CD4-positive, alpha-beta T cell treated with Interleukin-6 for 4 hours (primary cell): ENCODE results near the gene PTRHD1.
A peak's percentile ranks its signal among the peaks of the same experiment; 100 is the strongest.

Source experiments
- DNase-seq: peaks from one replicate; pipeline ENCODE4 v3.0.0-alpha.2; 2020; ENCODE audit warnings: mixed read lengths

PTRHD1 gene

GRCh38 chr2:24828238-24828996, 35.2 kb upstream of the PTRHD1 start:
- DNase-seq: no peak

GRCh38 chr2:24827321-24828237, 34.4 kb upstream of the PTRHD1 start:
- DNase-seq: peak; percentile 78

- no peak for DNase-seq
Measured at GRCh38 chr2:24826773-24827145, 33.6 kb upstream of the PTRHD1 start.

- DNase-seq: no peak
Measured at GRCh38 chr2:24825883-24826772, 32.9 kb upstream of the PTRHD1 start.

GRCh38 chr2:24824966-24825882, 32.0 kb upstream of the PTRHD1 start:
- peak; percentile 40 for DNase-seq

GRCh38 chr2:24824071-24824588, 30.9 kb upstream of the PTRHD1 start:
- no peak for DNase-seq

- DNase-seq: no peak
Measured at GRCh38 chr2:24822049-24822706, 29.0 kb upstream of the PTRHD1 start.

GRCh38 chr2:24821433-24821891, 28.3 kb upstream of the PTRHD1 start:
- no peak for DNase-seq

- no peak for DNase-seq
Measured at GRCh38 chr2:24820598-24821432, 27.6 kb upstream of the PTRHD1 start.

- DNase-seq: no peak
Measured at GRCh38 chr2:24820175-24820513, 27.0 kb upstream of the PTRHD1 start.

- no peak for DNase-seq
Measured at GRCh38 chr2:24819442-24820174, 26.4 kb upstream of the PTRHD1 start.

- no peak for DNase-seq
Measured at GRCh38 chr2:24818721-24819167, 25.6 kb upstream of the PTRHD1 start.

- no peak for DNase-seq
Measured at GRCh38 chr2:24816884-24817283, 23.7 kb upstream of the PTRHD1 start.

- DNase-seq: no peak
Measured at GRCh38 chr2:24816404-24816803, 23.2 kb upstream of the PTRHD1 start.

- no peak for DNase-seq
Measured at GRCh38 chr2:24815171-24815570, 22.0 kb upstream of the PTRHD1 start.

GRCh38 chr2:24814516-24814915, 21.3 kb upstream of the PTRHD1 start:
- no peak for DNase-seq

GRCh38 chr2:24813691-24814137, 20.5 kb upstream of the PTRHD1 start:
- no peak for DNase-seq

GRCh38 chr2:24809316-24810007, 16.3 kb upstream of the PTRHD1 start:
- DNase-seq: no peak

GRCh38 chr2:24806661-24807036, 13.5 kb upstream of the PTRHD1 start:
- DNase-seq: no peak
